ENCODE results near the gene ZNF555. TPM values are rescaled to one million over a fixed set of nuclear protein-coding genes. Genes with fewer than 3 reads are reported as not detected.

ZNF555 gene
- total and polyA plus RNA-seq, 2 of the 13 experiments (the other 11 are each of a cell fraction or from before 2014, with no cell fraction given), result 5.0 to 8.0 TPM

GRCh38 chr19:2819540-2820111 is 21.6 kb upstream of the ZNF555 start, which contains the start of gene ZNF554 (continued):
- TF ChIP-seq ARID2 (CRISPR knock-in tag; IDR thresholded peaks at IDR 0.05; ENCODE audit: borderline replicate concordance), result no peak
- TF ChIP-seq, protein P1, sequence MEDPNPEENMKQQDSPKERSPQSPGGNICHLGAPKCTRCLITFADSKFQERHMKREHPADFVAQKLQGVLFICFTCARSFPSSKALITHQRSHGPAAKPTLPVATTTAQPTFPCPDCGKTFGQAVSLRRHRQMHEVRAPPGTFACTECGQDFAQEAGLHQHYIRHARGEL (CRISPR knock-in tag; IDR thresholded peaks at IDR 0.05), result no peak
- TF ChIP-seq NCOR1 (IDR thresholded peaks at IDR 0.05; ENCODE audit: borderline replicate concordance, low read length), result no peak
- TF ChIP-seq ZNF724P (CRISPR knock-in tag; IDR thresholded peaks at IDR 0.05; ENCODE audit: borderline replicate concordance), result no peak
- TF ChIP-seq, protein P2, sequence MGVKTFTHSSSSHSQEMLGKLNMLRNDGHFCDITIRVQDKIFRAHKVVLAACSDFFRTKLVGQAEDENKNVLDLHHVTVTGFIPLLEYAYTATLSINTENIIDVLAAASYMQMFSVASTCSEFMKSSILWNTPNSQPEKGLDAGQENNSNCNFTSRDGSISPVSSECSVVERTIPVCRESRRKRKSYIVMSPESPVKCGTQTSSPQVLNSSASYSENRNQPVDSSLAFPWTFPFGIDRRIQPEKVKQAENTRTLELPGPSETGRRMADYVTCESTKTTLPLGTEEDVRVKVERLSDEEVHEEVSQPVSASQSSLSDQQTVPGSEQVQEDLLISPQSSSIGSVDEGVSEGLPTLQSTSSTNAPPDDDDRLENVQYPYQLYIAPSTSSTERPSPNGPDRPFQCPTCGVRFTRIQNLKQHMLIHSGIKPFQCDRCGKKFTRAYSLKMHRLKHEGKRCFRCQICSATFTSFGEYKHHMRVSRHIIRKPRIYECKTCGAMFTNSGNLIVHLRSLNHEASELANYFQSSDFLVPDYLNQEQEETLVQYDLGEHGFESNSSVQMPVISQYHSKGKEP (CRISPR knock-in tag; IDR thresholded peaks at IDR 0.05), result no peak
- TF ChIP-seq ZNF292 (CRISPR knock-in tag; IDR thresholded peaks at IDR 0.05; ENCODE audit: borderline replicate concordance, low read depth), result no peak
- TF ChIP-seq CEBPB (IDR thresholded peaks at IDR 0.05; ENCODE audit: borderline replicate concordance, low read depth, low read length), result no peak
- TF ChIP-seq NR1H2 (CRISPR knock-in tag; IDR thresholded peaks at IDR 0.05; ENCODE audit: borderline replicate concordance, low read depth), result no peak
- no peak for TF ChIP-seq ZNF281 (CRISPR knock-in tag; IDR thresholded peaks at IDR 0.05; ENCODE audit: borderline replicate concordance)
- TF ChIP-seq FOXA3 (CRISPR knock-in tag; IDR thresholded peaks at IDR 0.05), result peak; percentile 73
- TF ChIP-seq CENPX (CRISPR knock-in tag; IDR thresholded peaks at IDR 0.05), result no peak
- peak; percentile 96 for TF ChIP-seq IRF2 (CRISPR knock-in tag; IDR thresholded peaks at IDR 0.05)
- peak; percentile 91 for TF ChIP-seq SUZ12 (IDR thresholded peaks at IDR 0.05; ENCODE audit: low read depth, low read length)
- no peak for TF ChIP-seq CSRNP2 (CRISPR knock-in tag; conservative IDR thresholded peaks at IDR 0.05; ENCODE audit: low read depth)
- TF ChIP-seq ATF5 (CRISPR knock-in tag; IDR thresholded peaks at IDR 0.05; ENCODE audit: low read depth), result no peak
- peak; percentile 100 for TF ChIP-seq ZNF574 (CRISPR knock-in tag; IDR thresholded peaks at IDR 0.05)
- TF ChIP-seq E2F5 (CRISPR knock-in tag; conservative IDR thresholded peaks at IDR 0.05), result no peak
